ENCODE results near the gene OR5M10. TPM values are rescaled to one million over a fixed set of nuclear protein-coding genes. Genes with fewer than 3 reads are reported as not detected.

Gene OR5M10
- not detected in 2 replicates for total RNA-seq (2011; cell fraction: chromatin; rRNA removed; ENCODE audit: low replicate concordance)
- total RNA-seq (2011; cell fraction: nucleolus; rRNA removed): not detected in 2 replicates
- not detected in 2 replicates for total RNA-seq (2011; cell fraction: nucleoplasm; rRNA removed)
- not detected in 2 replicates for total RNA-seq (2014; rRNA removed)
- not detected in 2 replicates for total RNA-seq (2014; rRNA removed; fragmentation: Illumina TruSeq; extraction: Trizol)
- total RNA-seq (2015; rRNA removed; fragmentation: Illumina TruSeq; extraction: Trizol): not detected in 2 replicates
- total RNA-seq (2021): not detected in 2 replicates
- polyA plus RNA-seq (2011; rRNA removed): not detected in 2 replicates
- not detected in 2 replicates for polyA plus RNA-seq (2011; cell fraction: cytosol; rRNA removed)
- not detected in 2 replicates for polyA plus RNA-seq (2011; cell fraction: nucleus; rRNA removed)
- not detected in 2 replicates for polyA plus RNA-seq (2012)
- not detected in 2 replicates for polyA plus RNA-seq (2014; fragmentation: Illumina TruSeq; extraction: Trizol)
- not detected for polyA plus RNA-seq (2014; fragmentation: Nextera tagmentation; extraction: Ambion mirVana)
- polyA plus RNA-seq (2014; rRNA removed): not detected in 2 replicates
- polyA minus RNA-seq (2011; rRNA and poly(A)+ RNA removed): not detected in 2 replicates
- not detected in 2 replicates for polyA minus RNA-seq (2011; cell fraction: cytosol; rRNA and poly(A)+ RNA removed)
- not detected in 2 replicates for polyA minus RNA-seq (2011; cell fraction: nucleus; rRNA and poly(A)+ RNA removed)
- not detected for Bru-seq, nascent RNA
- not detected for BruChase-seq, experiment 1, labeled RNA remaining after a 2-hour chase
- not detected for BruChase-seq, experiment 2, labeled RNA remaining after a 6-hour chase
- long read RNA-seq, experiment 1: 0 reads
- long read RNA-seq, experiment 2: 0 reads
- long read RNA-seq, experiment 3: 0 reads

DNA sequence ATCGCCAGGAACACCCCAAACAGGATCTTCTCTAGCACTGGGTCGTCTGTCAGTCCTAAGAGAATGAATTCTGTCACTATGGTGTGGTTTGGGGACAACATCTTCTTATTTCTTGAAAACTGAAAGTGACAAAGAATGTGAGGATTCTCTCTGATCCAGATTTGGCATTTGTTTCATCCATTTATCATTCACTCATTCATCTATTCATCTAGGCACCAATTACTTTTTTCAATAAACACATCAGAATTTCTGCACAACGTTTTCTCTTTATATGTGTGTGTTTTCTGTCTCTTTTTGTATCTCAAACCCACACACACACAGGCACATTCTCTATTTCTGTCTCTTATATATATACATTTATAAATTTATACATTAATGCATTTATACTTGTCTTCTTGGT, at the start of gene OR5M10:
TSS of gene OR5M10 (minus strand) at position 101 of the 400 bp plus-strand sequence. CDS start at position 101, 0 bp downstream.
- no peaks in the 10 kb centered on the region for H3K79me2 ChIP-seq (ENCODE audit: control insufficient read depth, insufficient read depth, low read length)
- ChIA-PET CTCF (ENCODE audit: low intra/inter-chr PET ratio) (no interaction called here), POLR2A (no interaction called here)
- no TSS peak for BruUV-seq (replicated peaks)
- H4K20me1 ChIP-seq (replicated peaks; ENCODE audit: control insufficient read depth, insufficient read depth, low read length): no peaks in the 10 kb centered on the region
- no peaks in the 10 kb centered on the region for H3K4me1 ChIP-seq (replicated peaks in 1 of 2; ENCODE audit: control insufficient read depth in 2 of 2, insufficient read depth in 2 of 2, low read length in 2 of 2)
- FAIRE-seq (no peak), ATAC-seq (no peak), DNase-seq (ENCODE audit: extremely low read depth in 1 of 4, low spot score in 3 of 4) (no peak)
- 0% methylated on average over 3 of the region's 3 CpGs for WGBS (ENCODE audit: insufficient coverage, low coverage, missing lambda C conversion rate)
- H3K27me3 ChIP-seq (ENCODE audit: control insufficient read depth in 2 of 2, insufficient read depth in 2 of 2, low read length in 2 of 2): no peaks in the 10 kb centered on the region
- H3K4me3 ChIP-seq: no peak within 1 kb of the TSS
- intact Hi-C loops (cut with micrococcal nuclease) (no loop called here), in situ Hi-C loops (cut with MboI) (no loop called here)
- H3K27ac ChIP-seq (ENCODE audit: extremely low read depth, low read depth, low read length): no peak within 1 kb of the TSS
- no peaks in the 10 kb centered on the region for H3K9me1 ChIP-seq (ENCODE audit: control insufficient read depth, insufficient read depth, low read length)
- H2AFZ ChIP-seq (ENCODE audit: low read depth, low read length): no peak within 1 kb of the TSS
- no peaks in the 10 kb centered on the region for H3K9me3 ChIP-seq (replicated peaks; ENCODE audit: control insufficient read depth, insufficient read depth, low read depth, low read length)
- no peak within 1 kb of the TSS for H3K9ac ChIP-seq (ENCODE audit: insufficient read depth in 1 of 2, low read depth in 2 of 2, low read length in 2 of 2)
- no peaks in the 10 kb centered on the region for H3K36me3 ChIP-seq (ENCODE audit: control insufficient read depth, insufficient read depth, low read length)
- no peak within 1 kb of the TSS for H3K4me2 ChIP-seq (ENCODE audit: insufficient read depth, low read length)
- no peak for TF ChIP-seq RHOXF2B (CRISPR knock-in tag; conservative IDR thresholded peaks at IDR 0.05)
- no peak for TF ChIP-seq ZFP36 (IDR thresholded peaks at IDR 0.05; ENCODE audit: low read depth, low read length, partially characterized antibody)
- TF ChIP-seq, protein P1, sequence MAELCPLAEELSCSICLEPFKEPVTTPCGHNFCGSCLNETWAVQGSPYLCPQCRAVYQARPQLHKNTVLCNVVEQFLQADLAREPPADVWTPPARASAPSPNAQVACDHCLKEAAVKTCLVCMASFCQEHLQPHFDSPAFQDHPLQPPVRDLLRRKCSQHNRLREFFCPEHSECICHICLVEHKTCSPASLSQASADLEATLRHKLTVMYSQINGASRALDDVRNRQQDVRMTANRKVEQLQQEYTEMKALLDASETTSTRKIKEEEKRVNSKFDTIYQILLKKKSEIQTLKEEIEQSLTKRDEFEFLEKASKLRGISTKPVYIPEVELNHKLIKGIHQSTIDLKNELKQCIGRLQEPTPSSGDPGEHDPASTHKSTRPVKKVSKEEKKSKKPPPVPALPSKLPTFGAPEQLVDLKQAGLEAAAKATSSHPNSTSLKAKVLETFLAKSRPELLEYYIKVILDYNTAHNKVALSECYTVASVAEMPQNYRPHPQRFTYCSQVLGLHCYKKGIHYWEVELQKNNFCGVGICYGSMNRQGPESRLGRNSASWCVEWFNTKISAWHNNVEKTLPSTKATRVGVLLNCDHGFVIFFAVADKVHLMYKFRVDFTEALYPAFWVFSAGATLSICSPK (IDR thresholded peaks at IDR 0.05; ENCODE audit: borderline replicate concordance): no peak
- no peak for TF ChIP-seq WHSC1 (IDR thresholded peaks at IDR 0.05; ENCODE audit: low read length)
- no peak for TF ChIP-seq GTF2E2 (tag; IDR thresholded peaks at IDR 0.05)
- TF ChIP-seq, protein P2, sequence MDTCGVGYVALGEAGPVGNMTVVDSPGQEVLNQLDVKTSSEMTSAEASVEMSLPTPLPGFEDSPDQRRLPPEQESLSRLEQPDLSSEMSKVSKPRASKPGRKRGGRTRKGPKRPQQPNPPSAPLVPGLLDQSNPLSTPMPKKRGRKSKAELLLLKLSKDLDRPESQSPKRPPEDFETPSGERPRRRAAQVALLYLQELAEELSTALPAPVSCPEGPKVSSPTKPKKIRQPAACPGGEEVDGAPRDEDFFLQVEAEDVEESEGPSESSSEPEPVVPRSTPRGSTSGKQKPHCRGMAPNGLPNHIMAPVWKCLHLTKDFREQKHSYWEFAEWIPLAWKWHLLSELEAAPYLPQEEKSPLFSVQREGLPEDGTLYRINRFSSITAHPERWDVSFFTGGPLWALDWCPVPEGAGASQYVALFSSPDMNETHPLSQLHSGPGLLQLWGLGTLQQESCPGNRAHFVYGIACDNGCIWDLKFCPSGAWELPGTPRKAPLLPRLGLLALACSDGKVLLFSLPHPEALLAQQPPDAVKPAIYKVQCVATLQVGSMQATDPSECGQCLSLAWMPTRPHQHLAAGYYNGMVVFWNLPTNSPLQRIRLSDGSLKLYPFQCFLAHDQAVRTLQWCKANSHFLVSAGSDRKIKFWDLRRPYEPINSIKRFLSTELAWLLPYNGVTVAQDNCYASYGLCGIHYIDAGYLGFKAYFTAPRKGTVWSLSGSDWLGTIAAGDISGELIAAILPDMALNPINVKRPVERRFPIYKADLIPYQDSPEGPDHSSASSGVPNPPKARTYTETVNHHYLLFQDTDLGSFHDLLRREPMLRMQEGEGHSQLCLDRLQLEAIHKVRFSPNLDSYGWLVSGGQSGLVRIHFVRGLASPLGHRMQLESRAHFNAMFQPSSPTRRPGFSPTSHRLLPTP (IDR thresholded peaks at IDR 0.05; ENCODE audit: borderline replicate concordance, extremely low read depth, insufficient read length): no peak
- TF ChIP-seq, protein P3, sequence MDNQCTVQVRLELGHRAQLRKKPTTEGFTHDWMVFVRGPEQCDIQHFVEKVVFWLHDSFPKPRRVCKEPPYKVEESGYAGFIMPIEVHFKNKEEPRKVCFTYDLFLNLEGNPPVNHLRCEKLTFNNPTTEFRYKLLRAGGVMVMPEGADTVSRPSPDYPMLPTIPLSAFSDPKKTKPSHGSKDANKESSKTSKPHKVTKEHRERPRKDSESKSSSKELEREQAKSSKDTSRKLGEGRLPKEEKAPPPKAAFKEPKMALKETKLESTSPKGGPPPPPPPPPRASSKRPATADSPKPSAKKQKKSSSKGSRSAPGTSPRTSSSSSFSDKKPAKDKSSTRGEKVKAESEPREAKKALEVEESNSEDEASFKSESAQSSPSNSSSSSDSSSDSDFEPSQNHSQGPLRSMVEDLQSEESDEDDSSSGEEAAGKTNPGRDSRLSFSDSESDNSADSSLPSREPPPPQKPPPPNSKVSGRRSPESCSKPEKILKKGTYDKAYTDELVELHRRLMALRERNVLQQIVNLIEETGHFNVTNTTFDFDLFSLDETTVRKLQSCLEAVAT (IDR thresholded peaks at IDR 0.05): no peak
- TF ChIP-seq CHD2 (IDR thresholded peaks at IDR 0.05; ENCODE audit: low read depth, low read length): no peak
- no peak for TF ChIP-seq KHSRP (IDR thresholded peaks at IDR 0.05)
- no peak for TF ChIP-seq PCBP1 (IDR thresholded peaks at IDR 0.05; ENCODE audit: low read depth, low read length, poor library complexity, severe bottlenecking)
